Measurements from ENCODE around the gene RNF17.

DNA sequence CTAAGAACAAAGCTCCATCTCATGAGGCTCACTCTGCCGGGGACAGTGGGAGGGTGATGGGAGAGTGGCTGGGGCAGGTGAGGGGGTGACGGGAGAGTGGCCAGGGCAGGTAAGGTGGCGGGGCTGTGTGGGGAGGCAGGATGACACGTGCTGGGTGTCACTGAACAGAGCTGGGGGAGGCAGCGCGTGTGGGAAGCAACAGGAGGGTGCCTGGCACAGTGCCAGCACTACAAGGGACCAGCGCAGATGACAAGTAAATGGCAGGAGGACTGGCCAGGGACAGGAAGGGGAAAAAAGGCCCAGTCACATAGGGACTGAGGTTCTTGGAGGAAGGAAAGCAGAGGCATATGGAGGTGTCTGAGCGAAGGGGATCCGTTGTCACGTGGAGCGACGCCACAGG, 129.9 kb downstream of the RNF17 start:
- TF ChIP-seq YY1 (IDR thresholded peaks at IDR 0.05; ENCODE audit: insufficient read depth, insufficient read length) (no peak), SUZ12 (IDR thresholded peaks at IDR 0.05; ENCODE audit: extremely low read depth, insufficient read depth, insufficient read length) (no peak)
